Keratinocyte (primary cell): ENCODE data around the gene EGFL7. TPM values are rescaled to one million over a fixed set of nuclear protein-coding genes. Genes with fewer than 3 reads are reported as not detected.

Source experiments
- DNase-seq: peaks from one replicate; pipeline ENCODE4 v3.0.0-alpha.2; 2011; ENCODE audit warnings: low read depth, missing footprints, low spot score
- FAIRE-seq: peaks from 2 replicates; lab custom pipeline; 2011; peaks lifted over from hg19 to GRCh38; lab: Jason Lieb, UNC
- H2AFZ ChIP-seq: 2 replicates; pipeline ENCODE4 v1.6.0; 2012; ENCODE audit warnings: low read length, control low read depth, inconsistent platforms; ENCODE audit not compliant: control insufficient read depth
- H3K27ac ChIP-seq: 2 replicates; pipeline ENCODE4 v1.5.1; 2011; ENCODE audit warnings: low read length; ENCODE audit not compliant: control insufficient read depth, insufficient read depth
- H3K27me3 ChIP-seq: 3 replicates; pipeline ENCODE4 v1.6.0; 2011; ENCODE audit warnings: low read length; ENCODE audit not compliant: control insufficient read depth, insufficient read depth; ENCODE audit errors: extremely low read depth
- H3K36me3 ChIP-seq, 2 experiments: 2 replicates in 1 of 2; 3 replicates in 1 of 2; pipeline ENCODE4 v1.5.1; 2011; ENCODE audit warnings: low read length in 2 of 2, mild to moderate bottlenecking in 1 of 2; ENCODE audit not compliant: control insufficient read depth in 2 of 2, insufficient read depth in 2 of 2; ENCODE audit errors: extremely low read depth in 1 of 2
- H3K4me1 ChIP-seq: 3 replicates; pipeline ENCODE4 v1.5.1; 2011; ENCODE audit warnings: low read length; ENCODE audit not compliant: control insufficient read depth, insufficient read depth; ENCODE audit errors: extremely low read depth
- H3K4me2 ChIP-seq: 3 replicates; pipeline ENCODE4 v1.6.0; 2011; ENCODE audit warnings: low read depth, low read length; ENCODE audit not compliant: control insufficient read depth, insufficient read depth; ENCODE audit errors: extremely low read depth
- H3K4me3 ChIP-seq, 3 experiments: fragments of 200-600 bp in 1 of 3; sonication (generic) in 1 of 3; 2 replicates in 2 of 3; 3 replicates in 1 of 3; pipeline ENCODE4 v1.5.1; 2011 to 2016; ENCODE audit warnings: low read length in 3 of 3, mild to moderate bottlenecking in 3 of 3, control low read depth in 2 of 3, inconsistent platforms in 1 of 3, low read depth in 1 of 3, mixed read lengths in 1 of 3, mixed run types in 1 of 3, moderate library complexity in 1 of 3; ENCODE audit not compliant: control insufficient read depth in 2 of 3, insufficient read depth in 2 of 3; ENCODE audit errors: extremely low read depth in 1 of 3
- H3K79me2 ChIP-seq: 2 replicates; pipeline ENCODE4 v1.6.0; 2012; ENCODE audit warnings: low read length; ENCODE audit not compliant: control insufficient read depth, insufficient read depth
- H3K9ac ChIP-seq: 3 replicates; pipeline ENCODE4 v1.6.0; 2011; ENCODE audit warnings: low read length; ENCODE audit not compliant: control insufficient read depth, insufficient read depth; ENCODE audit errors: extremely low read depth
- H3K9me1 ChIP-seq: 3 replicates; pipeline ENCODE4 v1.6.0; 2011; ENCODE audit warnings: low read length; ENCODE audit not compliant: control insufficient read depth, insufficient read depth; ENCODE audit errors: extremely low read depth
- H3K9me3 ChIP-seq: 2 replicates; pipeline ENCODE4 v1.5.1; 2012; ENCODE audit warnings: low read depth, low read length; ENCODE audit not compliant: control insufficient read depth
- H4K20me1 ChIP-seq: 3 replicates; pipeline ENCODE4 v1.6.0; 2011; ENCODE audit warnings: low read length; ENCODE audit not compliant: control insufficient read depth, insufficient read depth; ENCODE audit errors: extremely low read depth
- EZH2 ChIP-seq: IDR thresholded peaks from one replicate; pipeline ENCODE4 v1.6.1; 2012; ENCODE audit warnings: inconsistent platforms, mild to moderate bottlenecking, low read length, moderate library complexity
- dilution Hi-C: fragments of 300-500 bp; cut with MboI; formaldehyde crosslinking; loops from one replicate; pipeline ENCODE4 v1.7.0; 2020; ENCODE audit warnings: low sequenced_read_pairs; ENCODE audit not compliant: extremely low pct_ligation_motif_present
- polyA plus RNA-seq, 5 experiments: library from polyadenylated mRNA; depleted of rRNA in 3 of 5; stranded (reverse) in 3 of 5; stranded (forward) in 1 of 5; unstranded in 1 of 5; fragments of >200 nt; gene quantifications; 1 replicate in 1 of 5; 2 replicates in 3 of 5; 3 replicates in 1 of 5; pipeline versions ENCODE4 v1.2.1 to v1.2.3, GENCODE V29; 2011 to 2012; ENCODE audit warnings: missing spikeins in 2 of 5, low read depth in 1 of 5, low replicate concordance in 1 of 5
- TF ChIP-seq, protein P1 (sequence below), 3 experiments: IDR thresholded peaks in 1 of 3; conservative IDR thresholded peaks in 1 of 3; optimal IDR thresholded peaks in 1 of 3; 2 replicates in 2 of 3; 3 replicates in 1 of 3; pipeline versions ENCODE3 to v1.5.1; 2011; ENCODE audit warnings: low read length in 3 of 3, mild to moderate bottlenecking in 3 of 3, moderate library complexity in 2 of 3, control low read depth in 1 of 3, inconsistent platforms in 1 of 3; ENCODE audit not compliant: insufficient read depth in 2 of 3; ENCODE audit errors: extremely low read depth in 1 of 3

Gene EGFL7
- polyA plus RNA-seq, 1 donor (not counting 4 experiments of a cell fraction or from before 2014, with no cell fraction given): 4.2 TPM

DNA sequence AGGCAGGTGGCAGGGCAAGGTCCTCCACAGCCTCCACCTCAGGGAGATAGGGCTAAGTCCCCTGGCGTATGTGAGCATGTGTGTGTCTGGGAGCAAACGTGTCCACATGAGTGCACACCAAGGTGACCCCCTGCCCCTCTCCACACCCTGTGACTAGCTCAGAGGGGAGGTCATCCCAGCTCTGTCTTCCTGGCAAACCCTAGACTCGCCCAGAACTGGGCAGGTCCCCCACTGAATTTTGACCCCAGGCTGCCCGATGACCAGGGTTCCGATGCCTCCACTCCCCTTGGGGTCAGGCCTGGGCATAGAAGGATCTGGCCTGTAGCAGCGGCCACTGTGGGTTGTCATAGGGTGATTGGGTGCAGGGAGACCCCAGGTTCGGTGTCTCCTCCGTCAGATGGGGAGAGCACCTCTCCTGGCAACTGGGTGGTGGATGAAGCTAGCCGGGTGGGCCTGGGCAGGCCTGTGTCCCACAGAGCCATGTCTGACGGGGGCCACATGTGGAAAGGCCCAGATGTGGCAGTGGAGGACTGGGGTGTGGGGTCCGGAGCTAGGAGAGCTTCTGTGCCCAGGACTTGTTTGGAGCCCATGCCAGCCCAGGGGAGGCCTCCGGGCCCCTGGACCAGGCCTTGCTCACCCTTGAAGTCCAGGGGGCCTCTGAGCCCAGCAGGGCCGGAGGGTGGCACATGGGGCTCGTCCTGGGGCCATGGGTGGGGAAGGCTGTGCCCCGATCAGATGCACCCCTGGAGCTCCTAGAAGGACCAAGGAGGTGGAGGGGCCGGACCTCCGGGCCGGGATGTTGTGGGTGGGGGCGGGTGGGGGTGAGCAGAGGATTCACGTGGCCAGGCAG is 55.9 kb downstream of the EGFL7 start:
- Histone ChIP-seq H3K4me3 (no peak overlapping the region), H3K9me3 (no peaks in the 10 kb centered on the region), H3K9ac (no peak overlapping the region), H2AFZ (no peak overlapping the region), H4K20me1 (peaks cover 24% of the 10 kb centered on the region), H3K4me1 (peaks cover 19% of the 10 kb centered on the region), H3K79me2 (no peaks in the 10 kb centered on the region), H3K36me3 (peaks cover 2 to 8% of the 10 kb centered on the region in 2 experiments), H3K27me3 (peaks cover 5% of the 10 kb centered on the region), H3K4me2 (no peak overlapping the region), H3K27ac (no peak overlapping the region), H3K9me1 (peaks cover 3% of the 10 kb centered on the region)
- TF ChIP-seq, protein P1, sequence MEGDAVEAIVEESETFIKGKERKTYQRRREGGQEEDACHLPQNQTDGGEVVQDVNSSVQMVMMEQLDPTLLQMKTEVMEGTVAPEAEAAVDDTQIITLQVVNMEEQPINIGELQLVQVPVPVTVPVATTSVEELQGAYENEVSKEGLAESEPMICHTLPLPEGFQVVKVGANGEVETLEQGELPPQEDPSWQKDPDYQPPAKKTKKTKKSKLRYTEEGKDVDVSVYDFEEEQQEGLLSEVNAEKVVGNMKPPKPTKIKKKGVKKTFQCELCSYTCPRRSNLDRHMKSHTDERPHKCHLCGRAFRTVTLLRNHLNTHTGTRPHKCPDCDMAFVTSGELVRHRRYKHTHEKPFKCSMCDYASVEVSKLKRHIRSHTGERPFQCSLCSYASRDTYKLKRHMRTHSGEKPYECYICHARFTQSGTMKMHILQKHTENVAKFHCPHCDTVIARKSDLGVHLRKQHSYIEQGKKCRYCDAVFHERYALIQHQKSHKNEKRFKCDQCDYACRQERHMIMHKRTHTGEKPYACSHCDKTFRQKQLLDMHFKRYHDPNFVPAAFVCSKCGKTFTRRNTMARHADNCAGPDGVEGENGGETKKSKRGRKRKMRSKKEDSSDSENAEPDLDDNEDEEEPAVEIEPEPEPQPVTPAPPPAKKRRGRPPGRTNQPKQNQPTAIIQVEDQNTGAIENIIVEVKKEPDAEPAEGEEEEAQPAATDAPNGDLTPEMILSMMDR (optimal IDR thresholded peaks at IDR 0.05 in 1 of 3, IDR thresholded peaks at IDR 0.05 in 1 of 3, conservative IDR thresholded peaks at IDR 0.05 in 1 of 3; ENCODE audit: extremely low read depth in 1 of 3, insufficient read depth in 2 of 3, low read length in 3 of 3): no peak
- TF ChIP-seq EZH2: no peak
- DNase-seq (no peak), FAIRE-seq (no peak)
- dilution Hi-C loops: no loop called here

DNA sequence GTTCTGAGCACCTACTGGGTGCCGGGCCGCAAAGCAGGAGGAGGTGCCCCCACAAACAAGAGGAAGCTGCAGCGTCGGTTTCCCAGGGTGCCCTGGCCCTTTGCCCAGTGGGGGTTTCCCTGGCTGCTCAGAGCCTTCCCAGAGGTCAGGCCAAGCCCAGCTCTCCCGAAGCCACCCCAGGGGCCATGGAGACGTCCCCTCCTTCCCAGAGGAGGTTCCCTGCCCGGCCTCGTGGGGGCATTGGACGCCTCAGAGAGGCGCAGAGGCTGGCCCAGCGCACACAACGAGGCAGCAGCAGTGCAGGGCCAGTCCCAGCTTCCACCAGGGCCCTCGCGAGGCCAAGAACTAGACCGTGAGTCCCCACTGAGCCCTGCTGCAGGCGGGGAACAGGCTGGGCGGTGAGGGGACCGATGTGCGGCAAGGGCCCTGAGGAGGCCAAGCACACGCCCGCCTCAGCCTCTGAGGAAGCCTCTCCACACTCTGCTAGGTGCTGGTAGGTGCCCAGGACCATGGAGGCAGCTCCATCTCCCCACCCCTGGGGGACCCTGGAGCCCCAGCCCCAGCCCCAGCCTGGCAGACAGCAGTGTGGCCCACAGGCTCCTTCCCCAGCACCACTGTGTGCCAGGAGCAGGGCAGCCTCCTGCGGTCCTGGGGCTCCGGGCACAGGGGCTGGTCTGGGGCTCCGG is 56.6 kb downstream of the EGFL7 start:
- DNase-seq: no peak
- no peak for FAIRE-seq

More for the DNA sequence above, 56.6 kb downstream of the EGFL7 start:
- no peak overlapping the region for H2AFZ ChIP-seq
- TF ChIP-seq EZH2: no peak
- TF ChIP-seq, protein P1 (optimal IDR thresholded peaks at IDR 0.05 in 1 of 3, IDR thresholded peaks at IDR 0.05 in 1 of 3, conservative IDR thresholded peaks at IDR 0.05 in 1 of 3; ENCODE audit: extremely low read depth in 1 of 3, insufficient read depth in 2 of 3, low read length in 3 of 3): peak in 1 of 3 experiments; percentile 4
- peaks cover 19% of the 10 kb centered on the region for H3K4me1 ChIP-seq
- no peaks in the 10 kb centered on the region for H3K9me3 ChIP-seq
- H3K9ac ChIP-seq: no peak overlapping the region
- H3K9me1 ChIP-seq: peaks cover 3% of the 10 kb centered on the region
- dilution Hi-C loops: no loop called here
- no peak overlapping the region for H3K4me3 ChIP-seq
- no peaks in the 10 kb centered on the region for H3K27me3 ChIP-seq
- H4K20me1 ChIP-seq: peaks cover 29% of the 10 kb centered on the region
- no peak overlapping the region for H3K4me2 ChIP-seq
- peaks cover 10 to 16% of the 10 kb centered on the region in 2 experiments for H3K36me3 ChIP-seq
- H3K27ac ChIP-seq: no peak overlapping the region
- H3K79me2 ChIP-seq: peaks cover 1% of the 10 kb centered on the region
